GM19467 (cell line): ENCODE measurements around the gene HTR3A.

ENCODE experiments used
- ATAC-seq: cut with Tn5 transposase; IDR thresholded peaks from one replicate; pipeline ENCODE4 v1.9.1; 2021; ENCODE audit warnings: mild to moderate bottlenecking, moderate library complexity; ENCODE audit not compliant: unreplicated experiment

HTR3A gene

DNA sequence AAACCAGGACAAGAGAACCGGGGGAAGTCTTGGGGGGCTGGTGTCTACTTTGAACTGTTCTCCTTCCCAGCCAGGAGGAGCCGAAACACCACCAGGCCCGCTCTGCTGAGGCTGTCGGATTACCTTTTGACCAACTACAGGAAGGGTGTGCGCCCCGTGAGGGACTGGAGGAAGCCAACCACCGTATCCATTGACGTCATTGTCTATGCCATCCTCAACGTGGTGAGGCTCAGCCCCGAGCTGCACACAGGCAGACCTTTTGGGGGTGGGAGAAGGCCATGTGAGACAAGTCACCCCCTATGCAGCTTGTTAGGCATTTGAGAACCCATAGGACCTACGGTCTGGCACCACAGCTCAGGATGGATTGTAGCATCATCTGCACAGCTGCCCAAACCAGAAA, 2.8 kb downstream of the HTR3A start:
- ATAC-seq, result no peak

DNA sequence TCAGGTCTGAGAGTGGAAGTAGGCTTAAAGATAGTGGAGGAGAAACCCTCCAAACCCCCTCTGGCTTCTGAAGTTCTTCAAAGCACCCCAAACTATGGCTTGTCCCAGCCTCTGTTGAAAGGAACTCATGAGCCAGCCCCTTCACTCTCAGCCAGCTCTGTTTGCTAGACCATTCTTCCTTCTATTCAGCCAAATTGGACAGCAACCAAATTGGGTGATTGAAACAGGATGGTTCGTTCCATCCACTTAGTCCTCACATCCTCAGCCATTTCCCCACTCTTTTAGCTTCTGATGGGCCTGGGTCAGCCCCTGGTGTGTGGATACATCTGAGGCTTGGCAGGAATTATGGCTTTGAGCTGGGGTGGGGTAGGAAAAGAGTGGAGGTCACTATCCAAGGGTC, 4.5 kb downstream of the HTR3A start:
- no peak for ATAC-seq

DNA sequence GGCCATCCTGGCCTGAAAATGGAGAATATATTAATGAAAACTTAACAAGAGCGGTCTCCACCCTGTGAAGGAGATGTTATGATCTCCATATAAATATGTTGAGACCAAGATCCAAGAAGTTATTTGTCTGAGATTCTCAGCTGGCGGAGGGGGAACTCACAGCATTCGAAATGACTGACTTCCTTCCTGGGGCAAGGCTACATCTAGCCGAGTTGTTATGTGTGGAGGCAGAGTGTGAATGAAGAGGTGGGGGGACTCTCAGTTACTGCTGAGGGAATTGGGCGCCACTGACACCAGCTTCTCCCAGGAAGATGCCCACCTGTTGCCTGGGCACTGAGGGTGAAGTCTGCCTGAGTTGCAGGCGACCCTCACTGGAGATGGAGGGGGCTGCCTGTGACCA, 5.9 kb downstream of the HTR3A start:
- no peak for ATAC-seq

DNA sequence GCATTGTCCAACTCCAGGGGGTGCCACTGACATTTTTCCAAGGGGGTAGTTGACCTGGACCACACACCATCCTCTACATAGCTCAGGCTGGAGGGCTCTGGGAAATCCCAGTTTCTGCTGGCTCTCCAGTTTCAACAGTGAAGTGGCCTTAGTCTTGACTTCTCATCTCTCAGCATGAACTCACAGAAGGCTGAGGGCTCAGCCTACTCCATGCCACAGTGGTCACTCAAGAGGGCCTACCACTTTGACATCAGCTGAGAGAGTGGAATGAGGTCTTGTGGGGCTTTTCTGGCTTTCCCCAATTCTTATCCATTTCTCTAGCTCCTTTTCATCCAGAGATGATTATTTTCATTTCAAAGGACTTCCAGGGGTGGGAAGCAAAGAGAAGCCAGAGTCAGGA, 7.4 kb downstream of the HTR3A start:
- ATAC-seq, result no peak

DNA sequence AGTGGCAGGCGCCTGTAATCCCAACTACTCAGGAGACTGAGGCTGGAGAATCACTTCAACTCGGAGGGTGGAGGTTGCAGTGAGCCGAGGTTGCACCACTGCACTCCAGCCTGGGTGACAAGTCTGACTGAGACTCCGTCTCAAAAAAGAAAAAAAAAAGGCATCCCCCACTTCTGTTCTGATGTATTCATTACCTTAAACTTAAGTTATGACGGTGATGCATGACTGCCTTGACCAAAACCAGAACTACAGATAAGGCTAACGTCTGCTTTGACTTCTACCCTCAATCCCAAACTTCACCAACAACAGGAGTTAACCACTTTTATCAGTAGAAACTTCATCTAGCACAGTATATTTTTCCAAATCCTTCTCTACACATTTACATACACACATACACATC, 9.9 kb downstream of the HTR3A start:
- no peak for ATAC-seq

DNA sequence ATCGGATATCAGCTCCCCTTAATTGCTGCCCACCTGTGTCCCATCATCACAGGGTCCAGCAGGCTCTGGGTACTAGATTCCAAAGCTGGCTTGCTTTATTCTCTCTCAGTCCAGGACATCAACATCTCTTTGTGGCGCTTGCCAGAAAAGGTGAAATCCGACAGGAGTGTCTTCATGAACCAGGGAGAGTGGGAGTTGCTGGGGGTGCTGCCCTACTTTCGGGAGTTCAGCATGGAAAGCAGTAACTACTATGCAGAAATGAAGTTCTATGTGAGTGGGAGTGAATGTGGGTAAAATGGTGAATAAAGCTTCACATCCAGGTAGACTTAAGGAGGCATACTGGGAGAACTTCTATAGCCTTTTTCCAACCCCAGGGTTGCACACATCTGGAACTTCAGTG, 11.0 kb downstream of the HTR3A start:
- ATAC-seq, result no peak

DNA sequence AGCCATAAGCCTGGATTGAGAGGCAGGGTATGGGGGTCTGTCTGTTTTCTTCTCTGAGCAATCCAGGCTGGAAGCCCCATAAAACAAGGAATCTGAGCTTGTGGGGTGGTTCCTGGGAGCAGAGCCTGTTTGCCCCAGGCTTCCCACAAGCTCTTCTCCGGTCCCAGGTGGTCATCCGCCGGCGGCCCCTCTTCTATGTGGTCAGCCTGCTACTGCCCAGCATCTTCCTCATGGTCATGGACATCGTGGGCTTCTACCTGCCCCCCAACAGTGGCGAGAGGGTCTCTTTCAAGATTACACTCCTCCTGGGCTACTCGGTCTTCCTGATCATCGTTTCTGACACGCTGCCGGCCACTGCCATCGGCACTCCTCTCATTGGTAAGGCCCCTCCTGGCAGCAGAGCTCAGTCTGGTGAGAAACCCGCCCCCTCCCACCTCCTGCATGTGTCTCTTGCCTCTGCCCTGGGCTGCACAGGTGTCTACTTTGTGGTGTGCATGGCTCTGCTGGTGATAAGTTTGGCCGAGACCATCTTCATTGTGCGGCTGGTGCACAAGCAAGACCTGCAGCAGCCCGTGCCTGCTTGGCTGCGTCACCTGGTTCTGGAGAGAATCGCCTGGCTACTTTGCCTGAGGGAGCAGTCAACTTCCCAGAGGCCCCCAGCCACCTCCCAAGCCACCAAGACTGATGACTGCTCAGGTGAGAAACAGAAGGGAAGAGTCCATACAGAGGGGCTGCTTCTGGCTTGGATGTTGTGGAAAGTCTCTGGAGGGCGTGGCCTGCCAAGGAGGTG, 11.6 kb downstream of the HTR3A start:
- no peak for ATAC-seq

DNA sequence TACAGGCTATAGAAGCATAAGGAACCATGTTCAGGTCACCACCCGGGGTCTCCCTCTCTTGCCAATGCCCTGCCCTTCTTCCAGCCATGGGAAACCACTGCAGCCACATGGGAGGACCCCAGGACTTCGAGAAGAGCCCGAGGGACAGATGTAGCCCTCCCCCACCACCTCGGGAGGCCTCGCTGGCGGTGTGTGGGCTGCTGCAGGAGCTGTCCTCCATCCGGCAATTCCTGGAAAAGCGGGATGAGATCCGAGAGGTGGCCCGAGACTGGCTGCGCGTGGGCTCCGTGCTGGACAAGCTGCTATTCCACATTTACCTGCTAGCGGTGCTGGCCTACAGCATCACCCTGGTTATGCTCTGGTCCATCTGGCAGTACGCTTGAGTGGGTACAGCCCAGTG, 14.5 kb downstream of the HTR3A start:
- ATAC-seq, result no peak

DNA sequence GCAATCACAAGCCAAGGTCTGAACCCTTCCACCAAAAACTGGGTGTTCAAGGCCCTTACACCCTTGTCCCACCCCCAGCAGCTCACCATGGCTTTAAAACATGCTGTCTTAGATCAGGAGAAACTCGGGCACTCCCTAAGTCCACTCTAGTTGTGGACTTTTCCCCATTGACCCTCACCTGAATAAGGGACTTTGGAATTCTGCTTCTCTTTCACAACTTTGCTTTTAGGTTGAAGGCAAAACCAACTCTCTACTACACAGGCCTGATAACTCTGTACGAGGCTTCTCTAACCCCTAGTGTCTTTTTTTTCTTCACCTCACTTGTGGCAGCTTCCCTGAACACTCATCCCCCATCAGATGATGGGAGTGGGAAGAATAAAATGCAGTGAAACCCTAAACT, 15.0 kb downstream of the HTR3A start:
- no peak for ATAC-seq

DNA sequence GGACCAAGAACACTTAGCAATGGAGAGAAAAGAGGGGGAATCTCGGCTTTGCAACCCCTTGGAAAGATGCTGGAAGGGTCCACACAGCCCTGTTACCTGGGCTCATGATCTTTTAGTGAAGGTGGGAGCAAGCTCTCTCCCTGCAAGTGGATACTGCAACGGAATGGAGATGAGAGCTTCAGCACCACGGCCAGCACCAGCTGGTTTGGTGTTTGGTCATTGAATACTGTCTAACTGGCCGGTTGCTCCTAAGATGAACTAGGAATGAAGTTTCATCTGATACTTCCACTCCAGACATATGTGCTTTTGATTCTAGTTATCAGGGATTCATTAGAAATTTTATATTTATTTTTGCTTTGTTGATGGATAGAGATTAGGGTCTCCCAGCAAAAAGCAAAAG, 16.3 kb downstream of the HTR3A start:
- ATAC-seq, result no peak

DNA sequence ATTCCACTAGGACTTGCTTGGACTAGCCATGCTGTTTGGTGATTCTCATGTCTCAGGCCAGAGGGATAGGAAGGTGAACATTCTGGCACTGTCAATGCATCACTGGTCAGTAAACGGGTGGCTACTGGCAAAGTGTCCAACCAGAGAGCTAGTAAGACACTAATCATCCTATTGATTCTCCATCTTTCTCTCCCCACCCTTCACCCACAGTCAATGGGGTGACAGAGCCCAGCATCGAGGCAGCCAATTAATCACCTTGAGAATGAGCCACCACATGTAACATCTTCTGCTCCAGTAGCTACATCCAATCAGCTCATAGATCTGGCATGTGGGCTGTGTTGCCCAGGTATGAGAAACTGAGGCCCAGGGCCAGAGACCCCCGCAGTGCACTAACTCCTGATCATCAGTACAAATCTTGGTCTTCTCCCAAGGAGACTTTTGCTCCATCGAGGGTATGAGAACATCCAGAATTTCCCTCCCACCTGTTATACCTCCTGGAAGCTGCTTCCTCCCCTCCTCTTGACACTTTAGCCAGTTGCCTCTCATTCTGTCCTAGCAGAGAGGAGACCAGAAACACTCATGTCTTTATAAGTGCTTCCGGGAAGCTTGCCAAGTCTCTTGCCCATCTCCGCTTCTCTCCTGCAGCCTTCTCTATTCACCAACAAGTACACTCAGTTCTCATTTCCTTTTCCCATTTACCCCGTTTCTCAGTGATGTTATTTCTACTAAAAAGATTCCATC, 17.0 kb downstream of the HTR3A start:
- no peak for ATAC-seq

DNA sequence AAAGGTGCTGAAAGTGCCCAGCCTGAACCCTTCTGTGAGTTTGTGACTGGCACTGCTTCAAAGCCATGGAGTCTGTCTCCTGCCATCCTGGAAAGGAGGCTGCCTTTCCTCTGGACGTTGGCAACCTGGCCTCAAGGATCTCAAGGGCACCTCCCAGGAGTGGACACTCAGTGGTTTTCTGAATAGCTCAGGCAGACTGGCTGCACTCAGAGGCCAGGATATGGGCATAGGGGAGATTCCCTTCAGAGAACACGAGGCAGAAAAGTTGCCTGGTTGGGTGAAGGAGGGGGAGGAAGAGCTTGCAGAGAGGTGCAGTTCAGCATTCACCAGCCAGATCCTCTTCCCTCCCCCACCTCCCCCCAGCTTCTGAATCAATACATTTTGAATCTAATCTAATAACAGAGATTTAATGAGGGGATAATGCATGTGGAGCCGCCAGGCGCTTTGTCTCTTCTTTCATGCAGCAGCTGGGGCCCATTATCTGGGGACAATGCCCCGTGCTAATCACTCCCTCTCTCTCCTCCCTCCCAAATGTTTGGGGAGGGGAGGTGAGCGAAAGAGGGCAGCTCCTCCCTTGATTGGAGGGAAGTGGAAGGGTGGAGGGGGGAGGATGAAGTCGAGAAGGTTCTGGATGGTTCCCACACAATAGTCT, 17.7 kb downstream of the HTR3A start:
- no peak for ATAC-seq

DNA sequence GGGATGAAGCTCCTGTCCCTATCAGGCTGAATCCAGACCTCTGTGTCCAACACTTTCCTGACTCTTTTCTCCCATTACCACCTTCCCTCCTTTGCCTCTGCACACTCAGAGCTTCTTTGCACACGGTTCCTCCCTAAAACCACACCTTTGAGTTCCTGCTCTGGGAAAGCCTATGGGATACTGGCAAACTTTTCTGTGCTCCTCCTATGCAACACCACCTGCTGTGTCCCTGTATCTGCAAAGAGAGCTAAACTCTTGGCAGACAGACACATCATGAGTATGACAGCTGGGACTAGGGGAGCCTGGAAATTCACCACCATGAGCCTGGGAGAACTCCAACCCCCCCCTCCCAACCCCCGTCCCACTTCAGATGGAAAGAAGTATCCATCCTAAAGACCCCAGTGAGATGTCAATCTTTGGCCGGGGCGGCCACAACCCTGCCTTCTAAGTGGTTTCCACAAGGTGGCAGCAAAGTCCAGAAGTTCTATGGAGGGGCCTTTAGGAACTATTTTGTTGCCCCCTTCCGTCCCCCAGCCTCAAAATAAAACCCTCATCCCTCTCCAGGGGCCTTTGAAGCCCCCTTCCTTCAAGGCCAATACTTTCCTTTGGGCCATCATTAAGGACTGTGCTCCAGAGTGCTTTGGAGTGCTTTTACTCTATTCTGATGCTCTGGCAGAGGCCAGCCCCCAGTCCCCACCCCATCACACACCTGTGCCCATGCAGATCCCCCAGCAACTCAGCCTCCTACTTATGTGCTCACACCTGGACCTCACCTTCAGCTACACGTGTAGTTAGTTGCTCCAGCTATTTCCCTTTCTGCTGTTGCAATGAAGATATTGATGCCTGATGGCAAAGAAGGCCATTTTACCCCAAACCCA, 19.4 kb downstream of the HTR3A start:
- no peak for ATAC-seq

DNA sequence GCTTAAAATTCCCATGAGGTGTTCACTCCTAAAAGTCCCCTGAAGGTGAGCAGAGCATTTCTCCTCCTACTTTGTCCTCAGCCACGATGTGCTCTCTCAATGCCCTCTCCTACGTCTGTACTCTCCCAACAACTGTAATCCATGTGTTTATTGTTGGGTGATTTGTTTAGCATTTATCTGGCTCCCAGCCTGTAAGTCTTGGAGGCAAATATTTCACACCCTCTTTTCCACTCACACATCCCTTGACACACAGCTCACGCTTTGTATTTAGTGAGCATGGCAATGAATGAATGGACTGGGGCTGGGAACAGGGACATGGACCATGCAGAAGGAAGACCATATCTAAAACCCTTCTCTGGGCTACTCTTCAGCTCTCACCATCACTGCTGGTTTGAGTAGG, 22.6 kb downstream of the HTR3A start:
- ATAC-seq, result no peak

DNA sequence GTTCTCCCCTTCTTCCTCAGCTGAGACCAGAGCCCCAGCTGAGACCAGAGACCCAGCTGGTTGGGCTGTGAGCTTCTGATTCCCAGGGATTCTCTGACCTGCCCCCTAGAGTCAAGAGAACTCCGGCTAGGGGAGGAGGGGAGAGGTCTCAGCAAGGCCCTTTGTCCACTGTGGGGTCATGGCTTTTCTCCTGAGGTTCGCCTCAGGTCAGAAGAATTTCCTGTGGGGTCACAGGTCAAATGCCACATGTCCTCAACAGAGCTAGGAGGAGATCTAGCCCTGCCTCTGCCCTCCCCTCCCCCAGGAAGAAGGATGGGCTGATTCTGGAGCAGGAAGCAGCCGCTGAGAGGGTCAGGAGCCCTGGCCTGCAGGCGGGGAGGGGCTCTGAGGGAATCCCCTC, 23.7 kb downstream of the HTR3A start:
- no peak for ATAC-seq

DNA sequence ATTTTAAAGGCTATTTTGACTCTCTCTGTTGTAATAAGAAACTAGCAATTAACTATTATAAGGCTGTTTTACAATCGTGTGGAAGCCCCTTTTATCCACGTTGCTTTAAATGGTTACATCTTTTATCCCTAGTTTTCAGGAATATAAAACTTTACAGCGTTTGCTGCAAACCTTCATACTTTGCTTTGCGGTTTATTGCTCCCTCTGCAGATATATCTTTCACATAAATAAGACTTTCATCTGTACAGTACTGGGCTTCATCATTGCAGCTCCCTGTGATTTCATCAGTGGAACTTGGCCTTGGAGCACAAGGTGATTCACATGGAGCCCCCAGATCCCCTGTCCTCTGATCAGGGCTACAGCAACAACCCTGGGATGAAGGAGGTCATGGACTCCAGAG, 25.6 kb downstream of the HTR3A start:
- no peak for ATAC-seq

DNA sequence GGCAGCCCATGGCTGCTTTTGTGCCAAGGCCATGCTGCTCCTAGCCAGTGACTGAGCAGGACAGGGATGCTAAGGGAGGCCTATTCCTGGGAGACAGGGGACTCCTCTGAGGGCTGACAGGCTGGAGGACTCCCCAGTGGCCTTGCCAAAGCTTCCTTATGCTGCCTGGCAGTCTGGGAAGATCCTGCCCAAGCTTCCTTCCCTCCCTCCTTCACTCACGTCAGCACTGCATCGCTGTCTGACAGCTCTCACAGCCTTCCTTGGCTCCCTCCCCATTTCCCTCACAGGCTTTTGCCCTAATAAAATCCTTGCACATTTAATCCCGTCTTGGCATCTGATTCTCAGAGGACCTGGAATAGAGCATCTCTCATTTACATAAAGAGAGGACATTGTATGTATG, 26.5 kb downstream of the HTR3A start:
- no peak for ATAC-seq

DNA sequence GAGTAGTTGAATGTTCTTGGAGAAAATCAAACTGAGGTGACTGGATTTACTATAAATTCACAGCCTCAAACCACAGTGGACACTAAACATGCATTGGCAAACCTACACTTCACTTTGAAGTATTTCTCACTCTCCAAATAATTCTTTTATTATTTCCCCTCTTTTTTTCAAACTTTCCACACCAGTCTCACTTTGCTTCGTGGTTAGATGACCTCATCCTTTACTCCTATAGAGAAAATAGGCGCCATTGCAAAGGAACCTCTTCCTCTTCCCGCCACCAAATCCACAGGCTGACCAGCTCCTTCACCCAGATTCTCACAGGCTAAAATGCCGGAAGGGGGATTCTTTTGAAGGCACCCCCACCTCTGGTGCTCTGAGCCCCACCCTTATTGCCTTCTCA, 33.4 kb downstream of the HTR3A start:
- no peak for ATAC-seq

DNA sequence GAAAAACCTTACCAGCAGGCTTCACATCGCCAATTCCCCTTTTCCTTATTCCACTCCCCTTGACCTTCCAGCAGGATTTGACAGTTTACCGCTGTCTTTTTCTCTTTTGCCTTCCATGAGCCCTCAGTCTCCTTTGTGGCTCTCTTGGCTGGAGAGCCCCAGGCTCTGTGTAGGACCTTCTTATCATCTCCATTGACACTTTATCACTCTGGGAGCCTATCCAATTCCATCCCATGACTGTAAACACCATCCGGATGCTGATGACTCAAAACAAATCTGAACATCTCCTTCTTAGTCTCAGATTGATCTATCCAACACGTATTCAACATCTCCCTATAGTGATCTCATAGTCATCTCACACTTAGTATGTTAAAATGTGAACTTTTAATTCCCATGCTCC, 36.0 kb downstream of the HTR3A start:
- no peak for ATAC-seq

DNA sequence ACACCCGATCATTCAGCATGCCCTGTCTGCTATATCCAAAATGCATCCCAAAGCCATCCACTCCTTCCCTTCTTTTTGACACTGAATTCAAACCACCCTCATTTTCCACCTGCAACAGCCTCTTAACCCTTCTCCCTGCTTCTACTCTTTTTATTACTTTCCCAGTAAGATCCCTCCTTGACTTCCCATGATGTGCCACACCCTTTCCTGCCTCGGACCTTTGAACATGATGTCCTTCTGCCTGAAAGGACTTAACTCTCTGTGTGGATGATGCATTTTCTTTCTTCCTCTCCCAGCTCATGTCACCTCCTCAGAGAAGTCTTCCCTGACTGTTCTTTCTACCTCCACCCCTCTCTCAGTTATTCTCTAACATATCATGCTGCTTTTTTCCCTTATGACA, 36.5 kb downstream of the HTR3A start:
- no peak for ATAC-seq

DNA sequence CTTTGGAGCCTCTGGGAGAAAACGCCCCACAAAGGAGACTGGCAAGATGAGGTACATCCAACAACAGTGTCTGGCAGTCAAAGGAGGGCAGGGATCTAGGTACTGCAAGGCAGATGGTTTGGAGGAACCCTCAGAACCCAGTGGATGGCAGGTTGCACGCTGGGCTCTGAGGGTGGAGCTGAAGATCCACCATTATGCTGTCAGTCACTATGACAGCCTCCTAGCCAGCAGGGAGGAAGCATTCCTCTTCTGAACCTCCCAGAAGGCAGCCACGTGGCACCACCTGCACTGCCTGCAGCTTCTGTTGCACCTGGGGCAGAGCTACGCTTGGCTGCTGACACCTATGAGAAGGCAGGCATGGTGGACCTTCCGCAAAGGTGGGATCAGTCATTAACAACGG, 40.2 kb downstream of the HTR3A start:
- ATAC-seq, result no peak
